ENCODE measurements around the gene EMP3.
A peak's percentile ranks its signal among the peaks of the same experiment; 100 is the strongest.

DNA sequence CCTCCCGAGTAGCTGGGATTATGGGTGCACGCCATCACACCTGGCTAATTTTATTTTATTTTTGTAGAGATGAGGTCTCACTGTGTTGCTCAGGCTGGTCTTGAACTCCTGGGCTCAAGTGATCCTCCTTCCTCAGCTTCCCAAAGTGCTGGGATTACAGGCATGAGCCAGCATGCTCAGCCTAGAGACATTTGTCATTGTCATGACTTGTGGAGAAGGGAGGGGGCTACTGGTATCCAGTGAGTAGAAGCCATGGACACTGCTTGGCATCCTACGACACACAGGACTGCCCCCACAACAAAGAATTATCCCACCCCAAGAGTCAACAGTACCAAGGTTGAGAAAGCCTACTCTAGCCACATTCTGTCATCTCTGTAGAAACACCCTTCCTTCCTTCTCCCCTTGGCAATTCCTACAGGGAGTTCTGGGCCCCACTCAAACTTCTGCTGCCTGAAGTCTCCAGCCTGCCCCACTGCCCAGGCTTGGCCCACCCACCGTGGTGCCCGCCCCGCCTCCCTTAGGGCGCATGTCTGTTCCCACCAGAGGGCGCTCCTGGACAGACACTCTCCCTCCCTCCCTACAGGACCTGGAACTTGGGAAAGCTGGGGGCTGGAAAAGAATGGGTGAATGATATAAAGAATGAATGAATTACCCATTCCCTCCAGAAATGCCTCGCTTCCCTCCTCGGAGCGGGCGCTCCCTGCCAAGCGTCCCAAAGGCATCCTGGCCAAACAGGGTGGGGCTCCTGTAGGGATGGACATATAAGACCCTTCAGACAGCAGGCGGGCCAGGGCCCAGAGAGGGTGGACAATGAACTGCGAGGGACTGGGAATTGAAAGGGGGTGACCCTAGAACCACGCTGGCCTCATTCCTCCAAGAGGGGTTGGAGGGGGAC, 5.5 kb upstream of the EMP3 start:
- TF ChIP-seq, protein P1, sequence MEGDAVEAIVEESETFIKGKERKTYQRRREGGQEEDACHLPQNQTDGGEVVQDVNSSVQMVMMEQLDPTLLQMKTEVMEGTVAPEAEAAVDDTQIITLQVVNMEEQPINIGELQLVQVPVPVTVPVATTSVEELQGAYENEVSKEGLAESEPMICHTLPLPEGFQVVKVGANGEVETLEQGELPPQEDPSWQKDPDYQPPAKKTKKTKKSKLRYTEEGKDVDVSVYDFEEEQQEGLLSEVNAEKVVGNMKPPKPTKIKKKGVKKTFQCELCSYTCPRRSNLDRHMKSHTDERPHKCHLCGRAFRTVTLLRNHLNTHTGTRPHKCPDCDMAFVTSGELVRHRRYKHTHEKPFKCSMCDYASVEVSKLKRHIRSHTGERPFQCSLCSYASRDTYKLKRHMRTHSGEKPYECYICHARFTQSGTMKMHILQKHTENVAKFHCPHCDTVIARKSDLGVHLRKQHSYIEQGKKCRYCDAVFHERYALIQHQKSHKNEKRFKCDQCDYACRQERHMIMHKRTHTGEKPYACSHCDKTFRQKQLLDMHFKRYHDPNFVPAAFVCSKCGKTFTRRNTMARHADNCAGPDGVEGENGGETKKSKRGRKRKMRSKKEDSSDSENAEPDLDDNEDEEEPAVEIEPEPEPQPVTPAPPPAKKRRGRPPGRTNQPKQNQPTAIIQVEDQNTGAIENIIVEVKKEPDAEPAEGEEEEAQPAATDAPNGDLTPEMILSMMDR (IDR thresholded peaks at IDR 0.05): peak; percentile 53 to 82 (median 73)
- TF ChIP-seq POLR2A (IDR thresholded peaks at IDR 0.05): no peak

Measured in adrenal gland (tissue), 5 donors.